OCI-LY1 (cell line): ENCODE results near the gene MYH7.

Experiments
- CTCF ChIP-seq: fragments of 200-600 bp; sonication (generic), shearing (Covaris generic); IDR thresholded peaks from 2 replicates; pipeline ENCODE4 v1.5.1; 2017; ENCODE audit warnings: mild to moderate bottlenecking, antibody characterized with exemption, low read length, moderate library complexity, mixed read lengths
- EZH2 ChIP-seq: fragments of 200-600 bp; sonication (generic), shearing (Covaris generic); IDR thresholded peaks from 2 replicates; pipeline ENCODE4 v1.8.0; 2017; ENCODE audit warnings: borderline replicate concordance, mixed run types, mild to moderate bottlenecking, antibody characterized with exemption, low read length, moderate library complexity, mixed read lengths

GRCh38 chr14:23381871-23382270 is 53.6 kb downstream of the MYH7 start:
- no peak for TF ChIP-seq CTCF
- no peak for TF ChIP-seq EZH2
